ENCODE results near the gene RTCA. TPM values are rescaled to one million over a fixed set of nuclear protein-coding genes. Genes with fewer than 3 reads are reported as not detected.
"Not testable (repeated sequence)": the region's sequence is repeated elsewhere in the genome, so short reads cannot be mapped to it uniquely, and the experiment has no call there.

RTCA gene
- total and polyA plus RNA-seq, 4 donors = 22.8 to 37.6 (median 30.5) TPM

DNA sequence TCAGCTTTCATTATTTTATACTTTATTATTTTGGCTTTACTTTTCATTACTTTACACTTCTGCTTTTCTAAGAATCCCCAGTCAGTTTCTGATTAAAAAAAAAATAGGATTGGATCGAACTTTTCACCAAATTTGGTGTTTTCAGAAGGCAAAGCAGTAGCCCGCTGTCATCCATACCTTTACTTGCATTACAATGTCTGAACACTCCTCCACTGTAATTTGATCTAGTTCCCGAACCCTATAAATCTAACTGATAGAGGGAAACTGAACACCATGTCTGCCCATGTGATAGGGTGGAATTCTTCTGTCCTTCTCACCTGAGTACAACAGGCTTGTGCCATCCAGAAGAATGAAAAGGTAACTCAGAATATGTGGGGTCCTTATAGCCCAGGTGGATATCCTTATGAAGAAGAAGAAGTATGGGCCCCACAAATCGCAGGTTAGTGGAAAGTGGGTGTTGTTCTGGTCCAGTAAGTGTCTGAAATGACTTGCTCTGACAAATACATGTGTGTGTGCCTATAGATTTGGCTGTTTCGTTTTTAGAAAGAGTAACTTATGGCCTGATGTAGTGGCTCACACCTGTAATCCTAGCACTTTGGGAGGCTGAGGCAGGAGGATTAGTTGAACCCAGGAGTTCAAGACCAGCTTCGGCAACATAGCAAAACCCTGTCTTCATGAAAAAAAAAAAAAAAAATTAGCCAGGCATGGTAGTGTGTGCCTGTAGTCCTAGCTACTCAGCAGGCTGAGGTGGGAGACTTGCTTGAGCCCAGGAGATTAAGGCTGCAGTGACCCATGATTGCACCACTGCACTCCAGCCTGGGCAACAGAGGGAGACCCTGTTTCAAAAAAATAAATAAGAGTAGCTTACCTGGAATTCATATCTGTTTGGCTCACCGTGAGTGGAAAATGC lies 59.7 kb downstream of the RTCA start:
- no peak for DNase-seq
- H3K4me3 ChIP-seq = no peak overlapping the region
- H3K9ac ChIP-seq (ENCODE audit: insufficient read depth in 1 of 2, low read length in 2 of 2) = no peak overlapping the region
- no peak for ATAC-seq (ENCODE audit: insufficient read depth, low FRiP score)
- no peaks in the 10 kb centered on the region for H3K27me3 ChIP-seq (ENCODE audit: control insufficient read depth in 3 of 3, insufficient read depth in 3 of 3, low read length in 2 of 3)
- WGBS, 2 donors = 87 to 95% methylated on average over 7 of the region's 7 CpGs
- H3K27ac ChIP-seq (ENCODE audit: low read depth in 1 of 2, low read length in 1 of 2) = no peak overlapping the region
- TF ChIP-seq, protein P1, sequence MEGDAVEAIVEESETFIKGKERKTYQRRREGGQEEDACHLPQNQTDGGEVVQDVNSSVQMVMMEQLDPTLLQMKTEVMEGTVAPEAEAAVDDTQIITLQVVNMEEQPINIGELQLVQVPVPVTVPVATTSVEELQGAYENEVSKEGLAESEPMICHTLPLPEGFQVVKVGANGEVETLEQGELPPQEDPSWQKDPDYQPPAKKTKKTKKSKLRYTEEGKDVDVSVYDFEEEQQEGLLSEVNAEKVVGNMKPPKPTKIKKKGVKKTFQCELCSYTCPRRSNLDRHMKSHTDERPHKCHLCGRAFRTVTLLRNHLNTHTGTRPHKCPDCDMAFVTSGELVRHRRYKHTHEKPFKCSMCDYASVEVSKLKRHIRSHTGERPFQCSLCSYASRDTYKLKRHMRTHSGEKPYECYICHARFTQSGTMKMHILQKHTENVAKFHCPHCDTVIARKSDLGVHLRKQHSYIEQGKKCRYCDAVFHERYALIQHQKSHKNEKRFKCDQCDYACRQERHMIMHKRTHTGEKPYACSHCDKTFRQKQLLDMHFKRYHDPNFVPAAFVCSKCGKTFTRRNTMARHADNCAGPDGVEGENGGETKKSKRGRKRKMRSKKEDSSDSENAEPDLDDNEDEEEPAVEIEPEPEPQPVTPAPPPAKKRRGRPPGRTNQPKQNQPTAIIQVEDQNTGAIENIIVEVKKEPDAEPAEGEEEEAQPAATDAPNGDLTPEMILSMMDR (IDR thresholded peaks at IDR 0.05; ENCODE audit: control extremely low read depth, extremely low read depth) = no peak
- no peaks in the 10 kb centered on the region for H3K36me3 ChIP-seq (ENCODE audit: control insufficient read depth in 4 of 4, insufficient read depth in 4 of 4, low read length in 4 of 4)
- H3K4me1 ChIP-seq (ENCODE audit: control insufficient read depth in 5 of 5, insufficient read depth in 5 of 5, low read length in 5 of 5) = peaks cover 0 to 3% (median 0%) of the 10 kb centered on the region in 5 donors
- no peaks in the 10 kb centered on the region for H3K9me3 ChIP-seq (ENCODE audit: control insufficient read depth in 4 of 4, insufficient read depth in 3 of 4, low read length in 3 of 4)

DNA sequence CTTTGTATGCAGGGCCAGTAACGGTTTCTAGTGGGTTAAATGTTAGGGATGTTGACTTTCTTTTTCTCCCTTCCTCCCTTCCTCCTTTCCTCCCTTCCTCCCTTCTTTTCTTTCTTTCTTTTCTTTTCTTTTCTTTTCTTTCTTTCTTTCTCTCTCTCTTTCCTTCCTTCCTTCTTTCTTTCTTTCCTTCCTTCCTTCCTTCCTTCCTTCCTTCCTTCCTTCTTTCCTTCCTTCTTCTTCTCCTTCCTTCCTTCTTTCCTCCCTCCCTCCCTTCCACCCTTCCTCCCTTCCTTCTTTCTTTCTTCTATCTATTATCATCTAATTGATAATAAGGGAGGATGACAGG lies 60.3 kb downstream of the RTCA start:
- H3K36me3 ChIP-seq (ENCODE audit: control insufficient read depth in 4 of 4, insufficient read depth in 4 of 4, low read length in 4 of 4); H3K9ac ChIP-seq (ENCODE audit: insufficient read depth in 1 of 2, low read length in 2 of 2); ATAC-seq (ENCODE audit: insufficient read depth, low FRiP score); H3K4me1 ChIP-seq (ENCODE audit: control insufficient read depth in 5 of 5, insufficient read depth in 5 of 5, low read length in 5 of 5); H3K27ac ChIP-seq (ENCODE audit: low read depth in 1 of 2, low read length in 1 of 2); H3K27me3 ChIP-seq (ENCODE audit: control insufficient read depth in 3 of 3, insufficient read depth in 3 of 3, low read length in 2 of 3); DNase-seq; H3K9me3 ChIP-seq (ENCODE audit: control insufficient read depth in 4 of 4, insufficient read depth in 3 of 4, low read length in 3 of 4); H3K4me3 ChIP-seq: not testable (repeated sequence)
- WGBS, 2 donors = 88 to 100% methylated on average over 1 of the region's 1 CpG

DNA sequence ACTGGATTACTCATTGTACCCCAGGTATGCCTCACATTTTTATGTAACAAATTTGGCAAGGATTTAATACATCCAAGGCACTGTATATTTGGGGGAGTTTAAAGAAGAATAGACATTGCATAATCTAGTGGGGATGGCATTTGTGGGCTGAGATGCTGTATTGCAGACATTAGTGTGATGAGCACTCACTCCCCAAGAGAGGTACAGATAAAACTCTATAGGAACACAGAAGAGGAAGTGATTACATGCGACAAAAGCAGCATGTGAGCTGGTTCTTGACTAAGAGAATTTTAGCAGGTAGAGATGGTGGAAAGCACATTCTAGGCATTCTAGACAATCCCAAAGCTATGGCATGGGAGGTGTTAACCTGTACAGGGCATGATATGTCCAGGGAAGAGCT lies 62.1 kb downstream of the RTCA start:
- TF ChIP-seq, protein P1 (IDR thresholded peaks at IDR 0.05; ENCODE audit: control extremely low read depth, extremely low read depth) = no peak
- no peak for DNase-seq
- Histone ChIP-seq H3K9me3 (ENCODE audit: control insufficient read depth in 4 of 4, insufficient read depth in 3 of 4, low read length in 3 of 4) (no peaks in the 10 kb centered on the region), H3K9ac (ENCODE audit: insufficient read depth in 1 of 2, low read length in 2 of 2) (no peak overlapping the region), H3K27ac (ENCODE audit: low read depth in 1 of 2, low read length in 1 of 2) (no peak overlapping the region), H3K27me3 (ENCODE audit: control insufficient read depth in 3 of 3, insufficient read depth in 3 of 3, low read length in 2 of 3) (no peaks in the 10 kb centered on the region), H3K36me3 (ENCODE audit: control insufficient read depth in 4 of 4, insufficient read depth in 4 of 4, low read length in 4 of 4) (no peaks in the 10 kb centered on the region), H3K4me1 (ENCODE audit: control insufficient read depth in 5 of 5, insufficient read depth in 5 of 5, low read length in 5 of 5) (peaks cover 0 to 3% (median 0%) of the 10 kb centered on the region in 5 donors), H3K4me3 (no peak overlapping the region)
- 32 to 70% methylated on average over 1 of the region's 1 CpG for WGBS, 2 donors
- ATAC-seq (ENCODE audit: insufficient read depth, low FRiP score) = no peak

DNA sequence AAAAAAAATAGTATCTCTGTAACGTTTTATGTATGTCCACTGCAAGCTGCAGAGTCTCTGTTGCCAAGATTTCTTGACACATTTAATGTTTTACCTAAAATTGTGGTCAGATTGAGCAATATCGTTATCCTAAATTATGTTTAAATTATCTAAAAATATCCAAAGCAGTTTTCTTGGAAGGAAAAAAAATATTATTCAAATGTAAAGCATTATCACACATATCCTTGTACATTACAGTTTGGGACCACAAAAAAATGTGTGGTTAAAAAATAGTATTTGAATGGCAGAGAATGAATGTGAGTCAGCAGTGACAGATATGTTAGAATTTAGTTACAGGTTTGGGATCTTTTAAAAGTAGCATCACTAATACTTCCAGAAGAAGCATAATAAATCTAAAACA lies 65.1 kb downstream of the RTCA start:
- H3K9me3 ChIP-seq (ENCODE audit: control insufficient read depth in 4 of 4, insufficient read depth in 3 of 4, low read length in 3 of 4); H3K9ac ChIP-seq (ENCODE audit: insufficient read depth in 1 of 2, low read length in 2 of 2); H3K36me3 ChIP-seq (ENCODE audit: control insufficient read depth in 4 of 4, insufficient read depth in 4 of 4, low read length in 4 of 4); ATAC-seq (ENCODE audit: insufficient read depth, low FRiP score); H3K4me3 ChIP-seq; H3K4me1 ChIP-seq (ENCODE audit: control insufficient read depth in 5 of 5, insufficient read depth in 5 of 5, low read length in 5 of 5); H3K27me3 ChIP-seq (ENCODE audit: control insufficient read depth in 3 of 3, insufficient read depth in 3 of 3, low read length in 2 of 3); H3K27ac ChIP-seq (ENCODE audit: low read depth in 1 of 2, low read length in 1 of 2): not testable (repeated sequence)
- DNase-seq = peak in 1 of 3 donors; percentile 19
- 29 to 38% methylated on average over 2 of the region's 2 CpGs for WGBS, 2 donors

All from lung (tissue), 12 donors.